Measurements from ENCODE around the gene PVRIG.

DNA sequence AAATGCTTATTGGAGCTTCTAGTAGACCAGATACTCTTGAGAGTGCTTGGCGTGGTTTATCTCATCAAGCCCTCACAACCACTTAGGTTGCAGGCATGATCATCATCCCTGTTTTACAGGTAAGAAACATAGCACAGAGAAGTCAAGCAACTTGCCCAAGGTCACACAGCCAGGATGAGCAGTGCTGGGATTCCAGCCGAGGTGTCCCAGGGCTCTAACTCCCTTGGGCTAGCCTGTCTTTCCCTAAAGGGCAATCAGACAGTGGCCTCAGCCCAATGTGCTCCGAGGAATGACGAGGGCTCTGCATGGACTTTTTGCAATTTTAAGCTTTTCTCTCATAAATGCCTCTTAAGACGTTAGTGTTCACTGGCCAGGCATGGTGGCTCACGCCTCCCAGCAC, 47.9 kb downstream of the PVRIG start:
- TF ChIP-seq, protein P1, sequence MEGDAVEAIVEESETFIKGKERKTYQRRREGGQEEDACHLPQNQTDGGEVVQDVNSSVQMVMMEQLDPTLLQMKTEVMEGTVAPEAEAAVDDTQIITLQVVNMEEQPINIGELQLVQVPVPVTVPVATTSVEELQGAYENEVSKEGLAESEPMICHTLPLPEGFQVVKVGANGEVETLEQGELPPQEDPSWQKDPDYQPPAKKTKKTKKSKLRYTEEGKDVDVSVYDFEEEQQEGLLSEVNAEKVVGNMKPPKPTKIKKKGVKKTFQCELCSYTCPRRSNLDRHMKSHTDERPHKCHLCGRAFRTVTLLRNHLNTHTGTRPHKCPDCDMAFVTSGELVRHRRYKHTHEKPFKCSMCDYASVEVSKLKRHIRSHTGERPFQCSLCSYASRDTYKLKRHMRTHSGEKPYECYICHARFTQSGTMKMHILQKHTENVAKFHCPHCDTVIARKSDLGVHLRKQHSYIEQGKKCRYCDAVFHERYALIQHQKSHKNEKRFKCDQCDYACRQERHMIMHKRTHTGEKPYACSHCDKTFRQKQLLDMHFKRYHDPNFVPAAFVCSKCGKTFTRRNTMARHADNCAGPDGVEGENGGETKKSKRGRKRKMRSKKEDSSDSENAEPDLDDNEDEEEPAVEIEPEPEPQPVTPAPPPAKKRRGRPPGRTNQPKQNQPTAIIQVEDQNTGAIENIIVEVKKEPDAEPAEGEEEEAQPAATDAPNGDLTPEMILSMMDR (IDR thresholded peaks at IDR 0.05; ENCODE audit: low read depth, low read length), result no peak
- TF ChIP-seq POLR2A (IDR thresholded peaks at IDR 0.05; ENCODE audit: extremely low read depth, insufficient read length), result no peak

Measured in NB4 (cell line).